GM13977 (cell line): ENCODE measurements around the gene MIB1.

Experiments used
- DNase-seq: peaks from one replicate; pipeline ENCODE4 v3.0.0; 2012; ENCODE audit warnings: low spot score
- CTCF ChIP-seq: IDR thresholded peaks from 2 replicates; pipeline ENCODE4 v1.5.1; 2012; ENCODE audit warnings: mild to moderate bottlenecking, control low read depth; ENCODE audit not compliant: insufficient read depth; ENCODE audit errors: extremely low read depth, missing control alignments
- in situ Hi-C: fragments of 300-500 bp; cut with MboI; formaldehyde crosslinking; loops from one replicate; pipeline ENCODE4 v1.12.0; 2022; ENCODE audit warnings: low sequenced_read_pairs, low pct_unique_long_range_greater_than_20kb, mixed read lengths, inconsistent platforms; ENCODE audit not compliant: unreplicated experiment

Gene MIB1

GRCh38 chr18:21740538-21741311 lies at the start of gene MIB1:
TSS of gene MIB1 (plus strand) at chr18:21740792. CDS start at chr18:21741584, 792 bp downstream.
- DNase-seq, result peak; percentile 94
- in situ Hi-C loops, result no loop called here
- TF ChIP-seq CTCF, result no peak

GRCh38 chr18:21693322-21693721 lies 47.3 kb upstream of the MIB1 start:
- in situ Hi-C loops, result no loop called here
- TF ChIP-seq CTCF, result no peak
- DNase-seq, result no peak

GRCh38 chr18:21700528-21701075 lies 40.0 kb upstream of the MIB1 start:
- TF ChIP-seq CTCF, result no peak
- in situ Hi-C loops, result no loop called here
- no peak for DNase-seq

GRCh38 chr18:21701621-21702020 lies 39.0 kb upstream of the MIB1 start:
- no peak for DNase-seq
- TF ChIP-seq CTCF, result no peak

GRCh38 chr18:21702602-21703001 lies 38.0 kb upstream of the MIB1 start:
- no peak for TF ChIP-seq CTCF
- in situ Hi-C loops, result no loop called here
- no peak for DNase-seq

More at GRCh38 chr18:21701621-21702020, 39.0 kb upstream of the MIB1 start:
- in situ Hi-C loops, result no loop called here

- TF ChIP-seq CTCF, result no peak
- peak; percentile 74 for DNase-seq
- in situ Hi-C loops, result no loop called here
These were observed 37.3 kb upstream of the MIB1 start for GRCh38 chr18:21703241-21703820.
